ENCODE measurements around the gene LILRB1.

The LILRB1 gene

DNA sequence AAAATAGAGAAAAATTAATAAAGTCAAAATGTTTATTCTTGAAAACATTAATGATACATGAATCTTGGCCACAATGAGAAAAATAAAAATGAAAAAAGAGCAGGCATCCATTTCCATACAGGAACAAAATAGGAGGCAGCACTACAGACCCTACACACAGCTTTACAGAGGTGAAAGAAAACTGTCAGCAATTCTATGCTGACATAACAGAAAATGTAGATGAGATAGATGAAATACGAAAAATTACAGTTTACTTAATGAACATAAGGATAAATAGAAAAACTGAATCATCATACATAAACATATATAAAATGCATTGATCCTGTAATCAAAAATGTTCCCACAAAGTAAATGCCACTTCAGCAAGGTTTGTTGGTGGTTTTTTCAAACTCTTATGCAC is 38.1 kb downstream of the LILRB1 start:
- TF ChIP-seq CTCF (IDR thresholded peaks at IDR 0.05; ENCODE audit: insufficient read depth, low read length, poor library complexity, severe bottlenecking), result no peak
- TF ChIP-seq EZH2phosphoT487 (conservative IDR thresholded peaks at IDR 0.05; ENCODE audit: low read length), result no peak
- H3K27ac ChIP-seq (ENCODE audit: low read depth, low read length), result no peak overlapping the region
- no peaks in the 10 kb centered on the region; the same call in 1 of the 2 replicates for H3K27me3 ChIP-seq (ENCODE audit: low read length)
- H2AFZ ChIP-seq (ENCODE audit: low read depth, low read length, severe bottlenecking), result no peak overlapping the region
- H3F3A ChIP-seq (ENCODE audit: insufficient read depth), result no peaks in the 10 kb centered on the region
- H3K4me3 ChIP-seq (ENCODE audit: insufficient read depth, low read length, poor library complexity, severe bottlenecking), result no peak overlapping the region
- H3K79me2 ChIP-seq (ENCODE audit: insufficient read depth, low read length), result no peaks in the 10 kb centered on the region
- H3K9ac ChIP-seq (ENCODE audit: low read length), result no peak overlapping the region
- no peaks in the 10 kb centered on the region for H3K9me3 ChIP-seq (ENCODE audit: insufficient read depth, low read length)
- no peaks in the 10 kb centered on the region for H4K20me1 ChIP-seq (ENCODE audit: low read depth, low read length)
- no peak overlapping the region for H3K4me2 ChIP-seq (ENCODE audit: low read depth, low read length, poor library complexity, severe bottlenecking)
- H3K36me3 ChIP-seq (ENCODE audit: low read length), result no peaks in the 10 kb centered on the region
- no peaks in the 10 kb centered on the region for H3K9me2 ChIP-seq (replicated peaks; ENCODE audit: insufficient read depth, low read length)

GRCh38 chr19:54670576-54671357 is 40.5 kb downstream of the LILRB1 start:
- no peaks in the 10 kb centered on the region for H3F3A ChIP-seq (ENCODE audit: insufficient read depth)
- no peak overlapping the region for H3K4me3 ChIP-seq (ENCODE audit: insufficient read depth, low read length, poor library complexity, severe bottlenecking)
- H3K79me2 ChIP-seq (ENCODE audit: insufficient read depth, low read length), result no peaks in the 10 kb centered on the region
- no peak overlapping the region for H3K4me2 ChIP-seq (ENCODE audit: low read depth, low read length, poor library complexity, severe bottlenecking)
- H3K9ac ChIP-seq (ENCODE audit: low read length), result no peak overlapping the region
- H2AFZ ChIP-seq (ENCODE audit: low read depth, low read length, severe bottlenecking), result no peak overlapping the region
- no peak overlapping the region for H3K27ac ChIP-seq (ENCODE audit: low read depth, low read length)
- no peaks in the 10 kb centered on the region for H3K36me3 ChIP-seq (ENCODE audit: low read length)
- H4K20me1 ChIP-seq (ENCODE audit: low read depth, low read length), result no peaks in the 10 kb centered on the region
- no peak for TF ChIP-seq CTCF (IDR thresholded peaks at IDR 0.05; ENCODE audit: insufficient read depth, low read length, poor library complexity, severe bottlenecking)
- TF ChIP-seq EZH2phosphoT487 (conservative IDR thresholded peaks at IDR 0.05; ENCODE audit: low read length), result no peak
- H3K9me2 ChIP-seq (replicated peaks; ENCODE audit: insufficient read depth, low read length), result no peaks in the 10 kb centered on the region
- H3K27me3 ChIP-seq (ENCODE audit: low read length), result no peaks in the 10 kb centered on the region; the same call in 1 of the 2 replicates
- H3K9me3 ChIP-seq (ENCODE audit: insufficient read depth, low read length), result no peaks in the 10 kb centered on the region

DNA sequence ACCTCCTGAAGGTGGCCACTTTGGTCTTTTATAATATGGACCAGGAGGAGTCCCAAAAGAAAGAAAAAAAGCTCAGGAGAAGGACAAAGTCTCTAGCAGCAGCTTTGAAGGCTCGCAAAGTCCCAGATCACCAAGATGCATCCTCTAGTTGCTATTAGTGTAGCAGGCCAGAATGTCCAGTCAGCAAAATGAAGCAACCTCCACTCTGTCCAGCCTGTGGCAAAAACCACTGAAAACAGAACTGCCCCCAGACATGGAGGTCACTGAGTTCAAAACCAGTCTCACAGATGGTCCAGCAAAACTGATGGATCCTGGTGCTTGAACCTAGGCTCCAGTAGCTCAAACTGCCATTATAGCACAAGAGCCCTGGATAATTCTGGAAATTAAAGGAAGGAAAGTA is 42.9 kb downstream of the LILRB1 start:
- Histone ChIP-seq H3K79me2 (ENCODE audit: insufficient read depth, low read length) (no peaks in the 10 kb centered on the region), H3K9ac (ENCODE audit: low read length) (no peak overlapping the region), H3F3A (ENCODE audit: insufficient read depth) (no peaks in the 10 kb centered on the region), H3K9me3 (ENCODE audit: insufficient read depth, low read length) (no peaks in the 10 kb centered on the region), H3K27me3 (ENCODE audit: low read length) (no peaks in the 10 kb centered on the region; the same call in 1 of the 2 replicates), H3K4me2 (ENCODE audit: low read depth, low read length, poor library complexity, severe bottlenecking) (no peak overlapping the region), H3K9me2 (replicated peaks; ENCODE audit: insufficient read depth, low read length) (no peaks in the 10 kb centered on the region), H3K27ac (ENCODE audit: low read depth, low read length) (no peak overlapping the region), H3K36me3 (ENCODE audit: low read length) (no peaks in the 10 kb centered on the region), H3K4me3 (ENCODE audit: insufficient read depth, low read length, poor library complexity, severe bottlenecking) (no peak overlapping the region), H4K20me1 (ENCODE audit: low read depth, low read length) (no peaks in the 10 kb centered on the region), H2AFZ (ENCODE audit: low read depth, low read length, severe bottlenecking) (no peak overlapping the region)
- TF ChIP-seq CTCF (IDR thresholded peaks at IDR 0.05; ENCODE audit: insufficient read depth, low read length, poor library complexity, severe bottlenecking) (no peak), EZH2phosphoT487 (conservative IDR thresholded peaks at IDR 0.05; ENCODE audit: low read length) (no peak)

All from SU-DHL-6 (cell line).